ENCODE results near the gene AIP.
"Not testable (repeated sequence)": the region's sequence is repeated elsewhere in the genome, so short reads cannot be mapped to it uniquely, and the experiment has no call there.

The AIP gene

DNA sequence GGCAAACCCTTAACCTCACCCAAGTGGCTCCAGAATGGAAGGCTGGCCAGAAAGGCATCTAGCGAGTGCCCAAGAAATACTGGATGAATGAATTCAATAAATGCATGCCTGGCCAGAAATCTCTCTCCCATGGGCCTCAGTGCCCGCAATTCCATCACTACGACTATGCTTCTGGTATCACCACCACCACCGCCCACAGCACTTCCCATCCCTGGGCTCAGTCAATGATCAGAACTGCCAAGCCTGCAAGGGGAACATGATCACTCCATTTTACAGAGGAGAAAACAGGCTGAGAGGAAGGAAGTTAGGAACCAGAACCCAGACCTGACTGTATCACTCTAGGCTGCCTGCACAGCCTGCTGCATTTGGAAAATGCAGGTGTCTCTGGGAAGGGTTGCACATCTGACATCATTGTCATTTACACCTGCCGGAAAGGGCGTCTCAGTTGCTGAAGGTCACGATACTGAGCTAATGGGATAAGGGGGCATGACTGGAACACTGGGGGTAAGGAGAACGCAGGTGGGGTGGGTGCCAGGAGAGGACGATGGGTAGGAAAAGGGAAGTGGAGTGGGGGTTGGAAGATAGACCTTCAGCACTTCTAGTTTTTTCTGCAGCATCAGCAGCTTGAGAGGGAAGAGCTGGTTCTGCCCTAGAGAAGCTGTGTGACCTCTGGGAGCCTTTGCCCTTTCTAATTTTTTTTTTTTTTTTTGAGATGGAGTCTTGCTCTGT lies 33.5 kb upstream of the AIP start:
- no peak for DNase-seq

DNA sequence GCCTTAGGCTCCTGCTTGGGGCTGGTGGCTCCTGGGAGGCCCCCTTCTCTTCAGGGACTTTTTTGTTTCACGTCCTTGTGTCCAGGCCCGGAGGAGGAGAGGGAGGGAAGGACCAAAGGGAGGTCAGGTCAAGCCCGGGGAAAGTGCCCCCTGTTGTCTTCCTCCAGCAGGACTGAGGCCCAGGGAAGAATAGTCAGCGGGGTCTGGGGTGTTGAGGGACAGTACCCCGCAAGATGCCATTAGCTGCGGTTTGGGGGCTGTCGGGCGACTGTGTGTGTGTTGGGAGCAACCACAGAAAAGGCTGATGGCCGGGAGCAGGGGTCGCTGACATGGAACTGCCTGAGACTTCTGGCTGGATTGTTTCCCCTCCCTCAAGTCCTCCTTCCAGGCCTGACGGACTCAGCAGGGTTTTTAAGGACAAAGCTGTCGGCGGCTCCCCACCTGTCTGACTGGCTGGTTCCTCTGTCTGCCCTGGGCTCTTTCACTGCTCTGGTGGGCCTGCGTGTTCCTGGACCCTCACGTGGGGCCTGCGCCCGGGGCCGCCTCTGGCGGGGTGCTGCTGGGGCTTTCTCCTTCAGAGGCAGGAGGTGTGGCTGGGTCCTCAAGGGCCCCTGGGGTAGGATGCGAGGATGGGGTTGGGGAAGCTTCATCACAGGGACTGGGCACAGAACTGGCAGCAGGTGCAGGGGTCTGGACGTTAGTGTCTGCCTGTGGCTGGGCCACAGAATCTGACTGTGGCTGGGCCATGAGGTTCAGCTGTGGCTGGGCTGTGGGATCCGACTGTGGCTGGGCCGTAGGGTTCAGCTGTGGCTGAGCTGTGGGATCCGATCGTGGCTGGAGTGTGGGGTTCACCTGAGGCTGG lies 31.8 kb upstream of the AIP start:
- no peak for DNase-seq

DNA sequence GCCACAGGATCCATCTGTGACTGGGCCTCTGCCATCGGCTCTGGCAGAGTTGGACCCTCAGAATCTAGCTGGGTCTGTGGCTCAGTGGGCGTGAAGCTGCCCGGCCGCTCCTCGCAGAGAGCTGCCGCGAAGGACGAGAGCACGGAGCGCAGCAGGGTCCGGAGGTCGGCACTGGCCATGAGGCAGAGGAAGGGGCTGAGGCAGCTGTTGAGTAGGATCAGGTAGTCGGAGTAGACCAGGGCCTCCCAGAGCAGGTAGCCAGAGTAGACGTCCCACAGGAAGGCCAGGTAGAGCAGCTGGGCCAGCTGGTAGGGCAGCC lies 31.2 kb upstream of the AIP start:
- DNase-seq, result no peak

DNA sequence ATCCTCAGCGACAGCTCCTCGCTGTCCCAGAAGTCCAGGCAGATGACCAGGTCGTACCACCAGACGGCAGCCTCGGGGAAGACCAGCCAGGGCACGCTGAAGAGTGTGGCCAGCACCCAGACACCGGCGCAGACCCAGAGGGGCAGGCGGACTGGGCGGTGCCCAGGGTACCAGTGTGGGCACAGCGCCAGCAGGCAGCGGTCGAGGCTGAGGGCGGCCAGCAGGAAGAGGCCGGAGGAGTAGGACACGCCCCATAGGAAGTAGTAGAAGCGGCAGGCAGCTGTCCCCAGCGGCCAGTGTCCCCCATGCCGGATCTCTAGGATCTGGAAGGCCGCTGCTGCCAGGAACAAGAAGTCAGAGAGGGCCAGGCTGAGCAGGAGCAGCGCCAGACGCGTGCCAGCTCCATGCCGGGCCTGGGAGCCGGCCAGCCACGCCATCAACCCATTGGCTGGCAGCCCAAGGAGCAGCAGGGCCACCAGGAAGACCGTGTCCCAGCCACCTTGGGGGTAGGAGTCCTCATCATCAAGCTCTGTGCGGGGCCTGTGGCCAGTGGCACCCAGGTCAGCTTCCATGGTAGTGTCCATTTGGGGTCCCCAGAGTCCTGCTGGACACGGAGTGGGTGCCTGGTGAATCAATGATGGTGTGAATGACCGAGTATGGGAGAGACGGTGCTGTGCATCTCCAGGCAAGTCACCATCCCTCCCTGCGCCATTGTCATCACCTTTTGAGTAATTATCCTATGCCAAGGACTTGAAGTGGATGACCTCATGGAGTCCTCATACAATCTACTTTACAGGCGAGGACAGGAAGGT lies 30.5 kb upstream of the AIP start, which contains the start of gene GPR152:
TSS of gene GPR152 (minus strand) at position 589 of the 812 bp plus-strand sequence. CDS start at position 584, 5 bp downstream.
- DNase-seq, result no peak

DNA sequence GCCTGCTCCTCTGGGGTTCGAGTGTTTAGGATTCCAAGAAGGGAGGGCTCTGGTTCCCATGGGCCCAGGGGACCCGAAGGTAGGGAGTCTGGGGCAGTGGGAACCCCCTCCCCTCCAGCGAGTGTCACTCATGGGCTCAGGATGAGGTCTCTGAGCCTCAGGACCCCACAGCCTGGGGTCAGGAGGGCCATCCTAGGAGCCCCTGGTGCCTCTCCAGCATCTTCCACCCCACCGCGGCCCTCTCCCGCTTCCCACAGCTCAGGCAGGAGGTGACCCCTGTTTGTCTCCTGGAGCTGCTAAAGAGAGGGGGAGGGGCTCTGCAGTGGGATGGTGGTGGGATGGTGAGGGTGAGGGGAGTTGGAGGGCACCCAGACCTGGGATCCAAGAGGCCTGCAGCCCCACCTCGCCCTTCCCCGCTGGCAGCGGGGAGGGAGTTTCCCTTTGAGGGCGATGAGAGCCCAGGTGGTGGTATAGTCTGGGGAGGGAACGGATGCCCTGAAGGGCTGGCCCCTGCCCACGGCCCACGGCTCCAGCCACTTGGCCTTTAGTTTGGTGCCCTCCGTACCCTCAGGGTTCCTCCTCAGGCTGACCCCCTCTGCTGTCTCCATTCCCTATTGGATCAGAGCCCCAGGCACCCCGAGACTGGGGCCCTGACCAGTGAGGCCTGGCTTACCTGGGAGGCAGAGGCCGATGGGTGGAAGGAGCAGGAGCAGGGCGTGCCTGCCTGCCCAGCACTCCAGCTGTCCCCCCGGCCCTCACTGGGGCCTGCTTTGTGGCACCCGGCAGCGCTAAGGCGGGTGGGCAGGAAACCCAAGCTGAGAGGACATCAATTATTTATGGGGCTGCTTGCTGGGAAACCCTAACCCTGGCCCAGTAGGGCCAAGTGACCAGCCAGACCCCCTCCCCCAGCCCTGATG lies 28.8 kb upstream of the AIP start:
- no peak for DNase-seq

DNA sequence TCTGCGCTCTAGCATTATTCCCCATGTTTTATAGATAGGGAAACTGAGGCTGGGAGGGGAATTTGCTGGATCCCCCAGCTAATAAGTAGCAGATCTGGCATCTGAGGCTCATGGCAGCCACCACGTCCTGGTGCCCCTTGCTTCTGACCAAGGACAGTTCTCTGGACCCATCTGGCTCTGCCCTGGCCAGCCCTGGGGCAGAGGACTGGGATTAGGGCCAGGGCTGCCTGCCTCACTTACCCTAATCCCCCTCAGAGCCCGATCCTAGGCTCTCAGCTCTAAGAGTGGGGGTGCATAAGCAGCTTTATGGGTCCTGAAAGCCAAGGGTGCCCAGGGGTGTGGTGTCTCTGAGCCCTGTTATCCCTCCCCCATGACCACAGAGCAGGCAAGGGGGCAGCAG lies 27.8 kb upstream of the AIP start, which contains the start of gene CABP4:
TSS of gene CABP4 (plus strand) at position 301 of the 400 bp plus-strand sequence. CDS start at position 371, 70 bp downstream.
- DNase-seq, result no peak

DNA sequence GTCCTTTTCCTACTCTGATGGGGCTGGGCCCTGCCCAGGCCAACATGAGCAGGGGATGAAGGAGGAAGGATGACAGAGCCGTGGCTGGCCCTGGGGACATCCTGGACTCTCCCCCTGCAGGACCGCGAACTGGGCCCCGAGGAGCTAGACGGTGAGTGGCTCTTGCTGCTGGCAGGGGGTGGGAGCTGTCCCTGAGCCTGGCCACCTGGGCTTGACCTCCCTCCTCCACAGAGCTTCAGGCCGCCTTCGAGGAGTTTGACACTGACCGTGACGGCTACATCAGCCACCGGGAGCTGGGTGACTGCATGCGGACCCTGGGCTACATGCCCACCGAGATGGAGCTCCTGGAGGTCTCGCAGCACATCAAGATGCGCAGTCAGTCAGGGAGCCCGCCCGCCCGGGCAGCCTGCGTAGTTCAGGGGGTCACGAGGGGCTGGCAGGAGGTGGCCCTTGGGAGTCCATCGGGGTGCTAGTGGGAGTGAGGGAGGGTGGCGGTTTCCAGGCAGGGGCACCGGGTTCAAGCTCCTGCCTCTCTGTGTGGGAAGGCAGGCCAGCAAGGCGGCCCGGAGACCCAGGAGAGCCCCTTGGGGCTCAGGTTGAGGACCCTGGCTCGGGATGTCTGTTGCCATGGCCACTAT lies 26.6 kb upstream of the AIP start:
- no peak for DNase-seq

DNA sequence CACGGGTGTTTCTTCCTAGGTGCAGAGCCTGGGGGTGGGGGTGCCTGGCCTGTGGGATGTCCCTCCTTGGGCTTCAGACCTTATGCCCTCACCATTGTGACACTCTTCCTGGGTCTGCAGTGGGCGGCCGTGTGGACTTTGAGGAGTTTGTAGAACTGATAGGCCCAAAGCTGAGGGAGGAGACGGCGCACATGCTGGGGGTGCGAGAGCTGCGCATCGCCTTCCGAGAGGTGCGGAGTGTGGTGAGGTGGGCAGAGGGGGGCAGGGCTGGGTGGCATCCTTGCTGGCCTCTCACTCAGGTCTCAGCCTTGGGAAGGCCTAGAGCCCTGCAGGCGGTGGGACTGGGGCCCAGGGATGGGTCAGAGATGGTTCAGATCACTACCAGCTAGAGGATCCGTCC lies 25.4 kb upstream of the AIP start:
- no peak for DNase-seq

DNA sequence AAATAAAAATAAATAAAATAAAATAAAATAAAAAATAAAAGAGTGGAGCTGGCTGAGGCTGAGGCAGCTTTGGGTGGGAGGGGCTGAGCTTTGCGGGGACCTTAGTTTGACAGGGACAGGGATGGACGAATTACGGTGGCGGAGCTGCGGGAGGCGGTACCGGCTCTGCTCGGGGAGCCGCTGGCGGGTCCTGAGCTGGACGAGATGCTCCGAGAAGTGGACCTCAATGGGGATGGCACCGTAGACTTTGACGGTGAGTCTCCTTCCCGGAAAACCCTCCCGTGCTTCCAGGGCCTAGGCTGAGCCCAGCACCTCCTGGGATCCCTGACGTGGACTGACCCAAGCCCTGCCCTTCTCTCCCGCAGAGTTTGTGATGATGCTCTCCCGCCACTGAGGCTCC lies 24.6 kb upstream of the AIP start:
- DNase-seq, result no peak

DNA sequence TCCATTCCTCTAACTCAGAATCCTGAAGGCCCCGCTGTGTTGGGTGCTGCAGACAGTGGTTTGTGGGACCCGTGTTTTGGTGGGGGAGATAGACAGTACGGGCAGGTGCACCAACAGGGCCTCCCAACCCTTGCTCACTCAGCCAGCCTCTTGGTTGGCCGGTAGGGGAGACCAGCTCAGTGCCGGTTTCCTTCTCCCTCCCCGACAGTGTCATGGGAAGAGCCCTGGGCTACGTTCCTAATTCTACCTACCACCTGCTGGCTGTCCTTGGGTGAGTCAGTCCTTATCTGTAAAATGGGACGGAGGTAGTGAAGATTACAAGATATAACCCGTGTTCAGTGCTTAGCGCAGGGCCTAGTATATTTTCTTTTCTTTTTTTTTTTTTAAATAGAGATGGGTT lies 19.6 kb upstream of the AIP start:
- DNase-seq, result no peak

DNA sequence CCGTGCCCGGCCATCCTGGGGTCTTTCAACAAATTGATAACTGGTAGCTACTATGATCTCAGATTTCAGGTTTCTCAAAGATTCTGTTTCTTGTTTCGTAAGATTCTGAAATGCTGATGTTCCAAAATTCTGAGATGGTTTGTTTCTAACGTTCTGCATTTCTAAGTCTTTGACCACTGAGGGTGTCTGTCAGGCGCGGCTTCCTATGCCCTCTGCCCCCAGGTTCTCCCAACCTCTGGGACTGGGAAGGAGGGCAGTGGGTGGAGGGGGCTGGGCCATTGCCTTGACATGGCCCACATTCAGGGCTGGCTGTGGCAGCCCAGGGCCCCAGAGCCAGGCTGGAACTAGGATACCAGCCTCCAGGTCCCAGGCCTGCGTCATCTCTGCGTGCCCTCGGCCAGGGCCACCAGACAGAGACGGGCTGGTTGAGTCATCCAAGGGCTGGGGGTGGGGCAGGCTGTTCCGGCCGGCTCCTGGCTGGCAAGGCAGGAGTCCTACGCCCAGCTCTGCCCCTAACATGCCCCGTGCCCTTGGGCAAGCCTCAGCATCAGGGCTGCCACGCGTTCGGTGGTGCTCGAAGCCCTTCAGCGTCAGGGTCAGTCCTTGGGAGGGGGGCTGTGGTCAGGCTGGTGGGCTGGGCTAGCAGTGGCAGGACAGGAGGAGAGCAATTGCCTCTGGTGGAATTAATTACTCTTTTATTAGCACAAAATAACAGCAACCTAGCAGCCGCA lies 19.0 kb upstream of the AIP start:
- no peak for DNase-seq

DNA sequence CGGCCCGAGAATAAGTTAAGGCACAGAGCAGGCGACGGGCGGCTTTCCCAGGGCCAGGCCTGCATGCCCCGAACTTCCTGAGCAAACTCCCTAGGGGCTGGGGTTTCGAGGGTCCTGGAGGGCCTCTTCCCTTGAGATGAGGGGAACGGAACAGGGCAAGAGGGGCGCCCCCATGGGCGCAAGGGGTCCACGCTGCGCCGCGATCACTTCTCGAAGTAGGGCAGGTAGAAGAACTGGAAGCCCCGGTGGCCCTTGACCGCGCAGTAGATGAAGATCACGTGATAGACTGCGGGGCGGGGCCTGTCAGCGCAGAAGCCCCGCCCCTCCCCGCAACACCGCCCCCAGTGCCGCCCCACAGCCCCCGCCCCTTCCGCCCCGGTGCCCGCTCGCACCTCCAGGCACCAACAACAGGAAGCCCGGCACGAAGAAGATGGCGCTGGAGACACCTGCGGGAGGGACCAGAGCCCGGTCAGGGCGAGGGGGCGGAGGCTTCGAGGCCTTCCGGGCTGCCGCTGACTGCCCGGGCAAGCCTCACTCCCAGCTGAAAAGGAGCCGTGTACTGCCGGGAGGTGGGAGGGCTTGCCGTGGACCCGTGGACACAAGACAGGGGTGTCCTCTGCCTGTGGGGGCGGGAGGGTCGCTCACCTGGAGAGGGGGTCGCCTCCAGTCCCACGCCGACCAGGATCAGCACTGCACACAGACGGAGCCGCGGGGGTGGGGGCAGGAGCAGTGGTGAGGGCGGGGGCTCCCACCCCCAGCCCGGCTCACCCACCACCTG lies 18.2 kb upstream of the AIP start:
- DNase-seq, result peak; percentile 88

DNA sequence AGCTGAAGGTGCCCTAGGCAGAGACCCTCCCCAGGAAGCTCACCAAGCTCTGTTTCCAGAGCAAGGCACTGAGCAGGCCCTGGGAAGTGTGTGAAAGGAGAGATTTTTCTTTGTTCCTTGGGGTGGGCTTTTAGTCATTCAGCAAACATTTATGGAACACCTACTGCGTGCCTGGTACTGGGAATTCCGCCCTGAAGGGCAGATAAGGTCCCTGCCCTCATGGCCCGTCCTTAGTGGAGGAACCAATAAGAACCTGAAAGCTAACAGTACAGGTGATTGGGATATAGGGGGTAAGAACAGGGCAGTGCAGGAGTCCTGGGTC lies 17.7 kb upstream of the AIP start:
- no peak for DNase-seq

DNA sequence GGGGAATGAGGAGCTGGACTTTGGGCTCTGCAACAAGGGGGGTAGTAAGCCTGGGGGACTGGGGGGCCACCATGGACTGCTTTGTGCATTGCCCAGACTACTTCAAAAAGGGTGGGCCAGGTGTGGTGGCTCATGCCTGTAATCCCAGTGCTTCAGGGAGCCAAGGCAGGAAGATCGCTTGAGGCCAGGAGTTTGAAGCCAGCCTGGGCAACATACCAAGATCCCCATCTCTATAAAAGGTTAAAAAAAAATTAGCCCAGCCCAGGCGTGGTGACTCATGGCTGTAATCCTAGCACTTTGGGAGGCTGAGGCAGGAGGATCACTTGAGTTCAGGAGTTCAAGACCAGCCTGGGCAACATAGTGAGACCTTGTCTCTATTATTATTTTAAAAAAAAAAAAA lies 17.3 kb upstream of the AIP start:
- DNase-seq, result not testable (repeated sequence)

DNA sequence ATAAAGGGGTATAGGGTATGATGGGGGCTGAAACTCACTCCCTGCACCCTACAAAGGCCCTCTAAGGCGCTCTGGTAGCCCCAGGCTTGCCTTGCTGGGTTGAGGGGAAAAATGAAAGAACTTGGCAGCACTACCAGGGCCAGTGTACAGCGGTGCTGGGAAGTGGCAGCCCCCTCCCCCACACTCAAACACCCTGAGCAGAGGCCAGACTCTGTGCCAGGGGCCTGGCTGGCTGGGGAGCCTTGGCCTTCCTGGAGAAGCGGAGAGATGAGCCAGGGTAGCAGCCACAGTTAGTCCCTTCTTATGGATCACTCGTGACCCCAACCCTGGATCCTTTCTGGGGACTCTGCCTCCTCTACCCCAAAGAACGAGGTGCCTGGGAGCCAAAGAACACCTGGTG lies 16.5 kb upstream of the AIP start:
- DNase-seq, result no peak

DNA sequence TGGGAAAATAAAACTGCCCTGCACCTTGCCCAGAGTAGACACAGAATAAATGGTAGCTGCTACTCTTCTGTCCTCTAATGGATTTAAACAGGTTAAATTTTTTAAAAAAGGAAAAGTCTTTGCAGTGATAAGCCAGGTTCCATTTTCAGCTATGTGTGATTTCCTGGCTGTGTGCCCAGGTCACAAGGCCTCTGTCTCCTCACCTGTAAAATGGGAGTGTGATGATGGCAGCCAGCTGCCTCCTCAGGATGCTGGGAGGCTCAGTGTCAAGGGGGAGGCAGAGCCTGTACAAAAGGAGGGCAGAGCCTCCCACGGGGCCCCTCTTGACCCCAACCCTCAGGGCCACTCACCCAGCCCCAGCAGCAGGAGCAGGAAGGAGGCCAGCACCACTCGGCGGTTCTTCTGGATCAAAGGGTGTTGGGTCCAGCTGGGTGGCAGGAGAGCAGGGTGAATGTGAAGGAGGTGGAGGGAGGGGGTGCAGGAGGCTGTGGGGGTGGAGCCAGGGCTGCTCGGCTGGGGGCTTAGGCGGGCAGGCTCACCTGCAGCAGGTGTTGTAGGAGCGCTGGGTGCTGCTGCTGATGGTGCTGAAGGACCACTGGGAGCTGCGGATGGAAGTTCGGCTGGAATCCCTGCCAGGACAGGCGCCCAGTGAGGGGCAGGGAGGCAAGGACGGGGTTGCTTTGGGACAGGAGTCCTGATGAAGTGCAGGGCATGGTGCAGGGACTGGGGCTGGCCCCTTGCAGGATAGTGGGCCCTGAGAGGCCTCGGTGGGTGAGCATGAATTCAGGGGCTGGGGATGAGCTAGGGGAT lies 15.7 kb upstream of the AIP start:
- DNase-seq, result no peak

DNA sequence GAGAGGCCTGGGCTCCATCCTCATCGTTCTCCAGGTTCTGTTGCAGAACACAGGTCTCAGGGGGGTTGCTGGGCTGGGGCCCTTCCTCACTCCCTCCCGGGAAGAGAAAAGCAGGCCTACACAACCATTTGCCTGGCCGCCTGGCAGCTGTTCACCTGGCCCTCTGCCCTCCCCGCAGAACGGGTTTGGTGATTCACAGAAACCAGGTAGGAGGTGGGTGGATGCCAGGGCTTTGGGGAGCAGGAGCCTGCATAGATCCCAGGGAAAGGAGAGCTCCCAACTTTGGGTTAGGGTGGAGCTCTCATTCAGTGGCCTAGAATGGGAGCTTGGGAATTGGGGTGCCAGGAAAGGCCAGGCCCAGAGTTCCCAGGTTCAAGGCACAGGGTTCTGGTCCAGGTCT lies 14.8 kb upstream of the AIP start:
- DNase-seq, result no peak

DNA sequence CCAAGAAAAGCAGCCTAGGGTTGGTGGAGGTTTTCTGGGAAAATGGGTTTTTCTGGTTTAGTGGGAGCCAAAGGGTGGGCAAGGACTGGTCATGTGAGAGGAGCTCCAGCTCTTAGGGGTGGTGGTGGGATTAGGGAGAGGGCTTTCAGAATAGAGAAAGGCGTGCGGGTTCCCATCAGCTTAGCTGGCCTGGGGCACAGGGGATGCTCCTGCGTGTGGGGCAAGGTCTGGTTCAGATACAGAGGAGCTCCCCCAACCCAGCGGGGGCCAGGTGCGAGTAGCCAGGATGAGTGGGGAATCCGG lies 14.4 kb upstream of the AIP start:
- no peak for DNase-seq

DNA sequence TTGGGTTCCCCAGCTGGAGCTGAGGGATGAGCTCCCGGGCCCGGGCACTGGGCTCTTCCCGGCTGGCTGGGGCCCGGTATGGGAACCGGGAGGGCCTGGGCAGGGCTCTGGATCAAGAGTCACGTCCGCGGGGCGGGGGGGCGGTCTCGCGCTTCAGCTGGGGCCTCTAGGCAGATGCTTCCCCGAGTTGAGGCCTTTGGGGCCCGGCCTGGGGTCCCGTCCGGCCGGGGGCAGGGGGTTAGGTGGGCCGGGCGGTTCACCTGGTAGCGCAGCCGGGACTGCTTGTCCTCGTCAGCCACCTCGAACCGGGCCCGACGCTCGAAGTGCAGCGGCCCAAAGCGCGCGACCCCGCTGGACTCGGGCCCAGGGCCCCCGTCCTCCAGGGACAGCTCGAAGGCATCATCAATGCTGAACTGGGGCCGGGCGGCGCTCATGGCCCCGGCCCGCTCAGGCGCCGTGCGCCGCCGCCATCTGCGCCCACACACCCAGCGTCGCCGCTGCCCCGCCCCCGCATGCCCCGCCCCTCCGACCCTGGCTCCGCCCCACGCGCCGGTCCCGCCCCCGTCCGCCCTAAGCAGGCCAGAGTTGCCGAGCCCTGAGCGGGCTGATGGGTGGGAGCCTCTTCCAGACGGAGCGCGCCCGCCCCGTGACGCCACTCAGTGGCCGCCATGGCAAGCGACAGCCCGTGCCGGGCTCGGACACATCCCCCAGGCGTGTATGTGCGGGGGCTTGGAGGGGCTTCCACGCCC lies 13.9 kb upstream of the AIP start, which contains the start of gene TMEM134:
TSS of gene TMEM134 (minus strand) at position 493 of the 749 bp plus-strand sequence. CDS start at position 434, 59 bp downstream.
- peak; percentile 92 for DNase-seq

Data from activated gamma-delta T cell (primary cell).